ENCODE data around the gene ABCA7.

Gene ABCA7

DNA sequence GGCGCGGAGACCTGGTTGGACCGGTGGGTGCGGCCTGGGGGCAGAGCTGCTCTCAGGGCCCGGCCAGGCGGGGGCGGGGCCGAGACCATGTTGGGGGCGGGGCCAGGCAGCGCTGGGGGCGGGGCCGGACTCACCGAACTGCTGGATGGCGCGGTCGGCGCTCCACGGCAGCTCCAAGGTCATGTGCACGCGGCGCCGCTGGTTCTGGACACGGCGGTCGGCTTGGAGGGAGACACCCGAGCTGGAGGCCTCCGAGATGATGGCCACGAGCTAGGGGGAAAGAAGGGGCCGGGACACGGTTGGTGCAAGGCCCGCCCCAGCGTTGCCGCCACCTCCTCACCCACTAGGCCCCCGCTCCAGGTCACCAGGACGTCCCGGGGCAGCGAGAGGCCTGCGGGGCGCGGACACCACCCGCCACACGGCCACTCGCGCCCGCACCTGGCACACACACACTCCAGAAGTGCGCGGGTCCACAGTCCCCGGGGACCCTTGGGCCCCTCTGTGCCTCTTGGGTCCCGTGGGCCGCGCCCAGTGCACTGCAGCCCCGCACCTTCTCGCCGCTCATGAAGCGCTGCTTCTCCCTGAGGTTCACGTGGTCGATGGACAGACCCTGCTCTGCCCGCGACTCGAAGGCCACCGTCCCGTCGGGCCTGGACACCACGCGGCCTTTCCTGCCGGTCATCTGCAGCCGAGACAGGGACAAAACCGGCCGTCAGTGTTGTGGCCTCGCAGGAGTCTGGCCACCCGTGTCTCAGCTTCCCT lies 72.5 kb downstream of the ABCA7 start:
- Histone ChIP-seq H2BK12ac (ENCODE audit: low read length in 2 of 2) (peak overlapping the region in 1 of 2 experiments; percentile 44), H3K27me3 (ENCODE audit: control insufficient read depth in 1 of 2, insufficient read depth in 1 of 2, low read length in 2 of 2) (no peaks in the 10 kb centered on the region), H3K18ac (ENCODE audit: low read depth in 1 of 2, low read length in 2 of 2) (no peak overlapping the region), H3K23ac (ENCODE audit: low read length in 2 of 2) (no peak overlapping the region), H3K9ac (ENCODE audit: low read length) (no peak overlapping the region), H3K4ac (ENCODE audit: low read depth in 1 of 2, low read length in 2 of 2) (no peak overlapping the region), H3K27ac (ENCODE audit: low read length, poor library complexity, severe bottlenecking) (no peak overlapping the region), H3K36me3 (ENCODE audit: control insufficient read depth in 1 of 2, insufficient read depth in 2 of 2, low read depth in 1 of 2, low read length in 2 of 2) (peaks cover 64 to 92% of the 10 kb centered on the region in 2 experiments), H3K4me2 (ENCODE audit: low read length, poor library complexity, severe bottlenecking) (no peak overlapping the region), H2AFZ (ENCODE audit: low read depth, low read length) (no peak overlapping the region), H2BK5ac (ENCODE audit: low read depth, low read length, poor library complexity, severe bottlenecking) (no peak overlapping the region), H3K4me1 (ENCODE audit: control insufficient read depth, insufficient read depth, low read depth, low read length) (peaks cover 23% of the 10 kb centered on the region), H2BK15ac (ENCODE audit: low read depth, poor library complexity, severe bottlenecking) (no peak overlapping the region), H3K79me1 (replicated peaks; ENCODE audit: low read length, poor library complexity, severe bottlenecking) (peaks cover 10% of the 10 kb centered on the region), H3K14ac (ENCODE audit: low read length in 2 of 2) (no peak overlapping the region), H3K9me3 (ENCODE audit: control insufficient read depth, low read length) (no peaks in the 10 kb centered on the region), H2AK5ac (ENCODE audit: low read length, severe bottlenecking) (peak overlapping the region; percentile 37), H3K4me3 (ENCODE audit: insufficient read depth in 1 of 2, low read depth in 1 of 2, low read length in 2 of 2) (no peak overlapping the region), H4K8ac (ENCODE audit: low read length) (peak overlapping the region; percentile 22), H4K91ac (ENCODE audit: low read length) (peak overlapping the region; percentile 21), H2BK120ac (ENCODE audit: low read depth, low read length) (no peak overlapping the region)
- 87% methylated on average over 71 of the region's 71 CpGs for WGBS
- no peak for DNase-seq

DNA sequence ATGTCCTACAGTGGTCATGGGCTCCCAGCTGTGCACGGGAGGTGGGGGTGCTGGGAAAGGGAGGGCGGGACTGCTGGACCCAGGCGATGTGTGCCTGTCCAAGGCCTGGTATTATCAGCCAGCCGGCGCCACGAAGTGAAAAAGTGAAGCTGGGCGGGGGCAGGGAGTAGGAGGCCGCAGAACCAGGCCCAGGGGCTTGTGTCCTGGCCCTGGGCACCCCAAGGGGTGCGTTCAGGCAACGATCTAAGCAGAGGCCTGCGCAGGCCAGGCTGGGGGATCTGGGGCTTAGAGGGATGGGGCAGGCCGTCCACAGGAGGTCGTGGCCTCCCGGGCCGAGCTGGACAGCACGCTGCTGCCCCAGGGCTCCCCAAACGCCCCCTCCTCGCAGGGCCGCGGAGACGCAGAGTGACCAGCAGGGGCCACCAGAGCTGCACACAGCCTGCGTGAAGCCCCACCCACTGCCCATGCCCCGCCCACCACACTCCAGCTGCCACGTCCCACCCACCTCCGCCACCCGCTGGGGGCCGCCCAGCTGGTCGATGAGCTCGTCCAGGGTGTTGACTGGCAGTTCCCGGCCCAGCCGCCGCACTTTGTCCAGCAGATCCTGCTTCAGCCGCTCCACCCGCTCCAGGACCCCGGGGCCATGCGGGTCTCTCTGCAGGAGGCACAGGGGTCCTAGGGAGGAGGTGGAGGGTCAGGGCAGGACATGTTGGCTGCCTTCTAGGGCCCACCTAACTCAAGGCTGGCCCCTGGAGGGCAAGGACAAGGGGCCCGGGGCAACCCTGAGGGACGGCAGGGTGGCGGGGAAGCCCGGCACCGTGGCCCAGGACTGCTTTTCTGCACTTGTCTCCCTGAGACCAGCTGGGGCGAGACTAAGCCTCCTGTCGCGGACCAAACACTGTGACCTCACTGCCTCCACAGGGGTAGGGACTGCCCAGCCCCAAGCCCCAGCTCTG lies 73.4 kb downstream of the ABCA7 start:
- Histone ChIP-seq H3K4me1 (ENCODE audit: control insufficient read depth, insufficient read depth, low read depth, low read length) (peaks cover 23% of the 10 kb centered on the region), H2AFZ (ENCODE audit: low read depth, low read length) (no peak overlapping the region), H4K91ac (ENCODE audit: low read length) (peak overlapping the region; percentile 79), H3K4me3 (ENCODE audit: insufficient read depth in 1 of 2, low read depth in 1 of 2, low read length in 2 of 2) (no peak overlapping the region), H3K36me3 (ENCODE audit: control insufficient read depth in 1 of 2, insufficient read depth in 2 of 2, low read depth in 1 of 2, low read length in 2 of 2) (peaks cover 73 to 92% of the 10 kb centered on the region in 2 experiments), H3K14ac (ENCODE audit: low read length in 2 of 2) (peak overlapping the region in 1 of 2 experiments; percentile 76), H3K9me3 (ENCODE audit: control insufficient read depth, low read length) (no peaks in the 10 kb centered on the region), H3K18ac (ENCODE audit: low read depth in 1 of 2, low read length in 2 of 2) (peak overlapping the region; percentile 81), H3K27ac (ENCODE audit: low read length, poor library complexity, severe bottlenecking) (peak overlapping the region; percentile 84), H3K9ac (ENCODE audit: low read length) (peak overlapping the region; percentile 64), H2BK15ac (ENCODE audit: low read depth, poor library complexity, severe bottlenecking) (no peak overlapping the region), H3K23ac (ENCODE audit: low read length in 2 of 2) (no peak overlapping the region), H2BK5ac (ENCODE audit: low read depth, low read length, poor library complexity, severe bottlenecking) (peak overlapping the region; percentile 20), H2BK12ac (ENCODE audit: low read length in 2 of 2) (peak overlapping the region in 1 of 2 experiments; percentile 61), H3K4ac (ENCODE audit: low read depth in 1 of 2, low read length in 2 of 2) (peak overlapping the region in 1 of 2 experiments; percentile 54), H4K8ac (ENCODE audit: low read length) (peak overlapping the region; percentile 22), H3K27me3 (ENCODE audit: control insufficient read depth in 1 of 2, insufficient read depth in 1 of 2, low read length in 2 of 2) (no peaks in the 10 kb centered on the region), H2AK5ac (ENCODE audit: low read length, severe bottlenecking) (peak overlapping the region; percentile 96), H2BK120ac (ENCODE audit: low read depth, low read length) (no peak overlapping the region), H3K4me2 (ENCODE audit: low read length, poor library complexity, severe bottlenecking) (peak overlapping the region; percentile 57), H3K79me1 (replicated peaks; ENCODE audit: low read length, poor library complexity, severe bottlenecking) (peaks cover 13% of the 10 kb centered on the region)
- 36% methylated on average over 42 of the region's 44 CpGs for WGBS
- DNase-seq = peak; percentile 94

DNA sequence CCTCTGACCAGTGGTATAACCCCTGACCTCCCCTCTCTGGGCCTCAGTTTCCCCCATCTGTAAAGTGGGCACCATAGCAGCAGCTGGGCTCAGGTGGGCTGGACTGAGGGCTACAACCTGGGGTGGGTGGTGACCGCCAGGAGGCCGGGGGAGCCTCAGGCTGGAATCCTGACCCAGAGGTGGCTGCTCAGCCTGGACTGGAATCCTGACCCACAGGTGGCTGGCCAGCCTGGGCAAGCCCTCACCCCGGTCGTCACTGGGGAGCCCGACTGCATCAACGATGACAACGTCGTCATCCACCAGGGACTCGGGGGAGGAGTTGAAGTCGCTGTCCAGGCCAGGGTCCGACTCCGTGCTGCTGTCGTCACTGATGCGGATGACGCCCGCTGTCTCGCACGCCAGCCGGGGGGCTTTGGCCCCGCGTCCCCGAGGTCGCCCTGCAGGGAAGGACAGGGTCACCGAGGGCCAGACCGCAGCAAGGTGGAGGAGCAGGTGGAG lies 74.1 kb downstream of the ABCA7 start:
- Histone ChIP-seq H2BK15ac (ENCODE audit: low read depth, poor library complexity, severe bottlenecking) (no peak overlapping the region), H3K4ac (ENCODE audit: low read depth in 1 of 2, low read length in 2 of 2) (no peak overlapping the region), H4K91ac (ENCODE audit: low read length) (peak overlapping the region; percentile 79), H3K4me1 (ENCODE audit: control insufficient read depth, insufficient read depth, low read depth, low read length) (peaks cover 23% of the 10 kb centered on the region), H2BK5ac (ENCODE audit: low read depth, low read length, poor library complexity, severe bottlenecking) (peak overlapping the region; percentile 20), H2AK5ac (ENCODE audit: low read length, severe bottlenecking) (peak overlapping the region; percentile 96), H3K27ac (ENCODE audit: low read length, poor library complexity, severe bottlenecking) (peak overlapping the region; percentile 84), H4K8ac (ENCODE audit: low read length) (no peak overlapping the region), H2BK12ac (ENCODE audit: low read length in 2 of 2) (peak overlapping the region in 1 of 2 experiments; percentile 61), H3K9ac (ENCODE audit: low read length) (peak overlapping the region; percentile 64), H3K4me2 (ENCODE audit: low read length, poor library complexity, severe bottlenecking) (no peak overlapping the region), H3K9me3 (ENCODE audit: control insufficient read depth, low read length) (no peaks in the 10 kb centered on the region), H3K79me1 (replicated peaks; ENCODE audit: low read length, poor library complexity, severe bottlenecking) (peaks cover 13% of the 10 kb centered on the region), H3K36me3 (ENCODE audit: control insufficient read depth in 1 of 2, insufficient read depth in 2 of 2, low read depth in 1 of 2, low read length in 2 of 2) (peaks cover 75 to 92% of the 10 kb centered on the region in 2 experiments), H3K27me3 (ENCODE audit: control insufficient read depth in 1 of 2, insufficient read depth in 1 of 2, low read length in 2 of 2) (no peaks in the 10 kb centered on the region), H3K14ac (ENCODE audit: low read length in 2 of 2) (peak overlapping the region in 1 of 2 experiments; percentile 76), H3K18ac (ENCODE audit: low read depth in 1 of 2, low read length in 2 of 2) (peak overlapping the region in 1 of 2 experiments; percentile 81), H2BK120ac (ENCODE audit: low read depth, low read length) (no peak overlapping the region), H2AFZ (ENCODE audit: low read depth, low read length) (no peak overlapping the region), H3K23ac (ENCODE audit: low read length in 2 of 2) (no peak overlapping the region), H3K4me3 (ENCODE audit: insufficient read depth in 1 of 2, low read depth in 1 of 2, low read length in 2 of 2) (no peak overlapping the region)
- DNase-seq = no peak
- WGBS = 93% methylated on average over 25 of the region's 25 CpGs

Data from mesenchymal stem cell (in vitro differentiated cells and primary cell).